ENCODE data around the gene C10orf143.
A peak's percentile ranks its signal among the peaks of the same experiment; 100 is the strongest.
"Not testable (repeated sequence)": the region's sequence is repeated elsewhere in the genome, so short reads cannot be mapped to it uniquely, and the experiment has no call there.

The C10orf143 gene

GRCh38 chr10:130025811-130026485 is 84.7 kb downstream of the C10orf143 start:
- no peak for DNase-seq (ENCODE audit: low read depth)
- H3K4me3 ChIP-seq (ENCODE audit: low read length): no peak overlapping the region
- no peak for TF ChIP-seq CTCF (conservative IDR thresholded peaks at IDR 0.05; ENCODE audit: low read length)

GRCh38 chr10:130025326-130025725 is 85.3 kb downstream of the C10orf143 start:
- no peak for TF ChIP-seq CTCF (conservative IDR thresholded peaks at IDR 0.05; ENCODE audit: low read length)
- H3K4me3 ChIP-seq (ENCODE audit: low read length): no peak overlapping the region
- DNase-seq (ENCODE audit: low read depth): no peak

- no peak for DNase-seq (ENCODE audit: low read depth)
- TF ChIP-seq CTCF (conservative IDR thresholded peaks at IDR 0.05; ENCODE audit: low read length): no peak
Observed at GRCh38 chr10:130024779-130025325, 85.8 kb downstream of the C10orf143 start.

GRCh38 chr10:130024326-130024725 is 86.3 kb downstream of the C10orf143 start:
- H3K4me3 ChIP-seq (ENCODE audit: low read length); DNase-seq (ENCODE audit: low read depth): not testable (repeated sequence)

More at GRCh38 chr10:130024779-130025325, 85.8 kb downstream of the C10orf143 start:
- no peak overlapping the region for H3K4me3 ChIP-seq (ENCODE audit: low read length)

GRCh38 chr10:130023454-130024230 is 87.0 kb downstream of the C10orf143 start:
- no peak for TF ChIP-seq CTCF (conservative IDR thresholded peaks at IDR 0.05; ENCODE audit: low read length)

GRCh38 chr10:130022511-130023299 is 87.9 kb downstream of the C10orf143 start:
- TF ChIP-seq CTCF (conservative IDR thresholded peaks at IDR 0.05; ENCODE audit: low read length): no peak
- H3K4me3 ChIP-seq (ENCODE audit: low read length): no peak overlapping the region
- DNase-seq (ENCODE audit: low read depth): peak; percentile 93

More at GRCh38 chr10:130023454-130024230, 87.0 kb downstream of the C10orf143 start:
- no peak for DNase-seq (ENCODE audit: low read depth)
- H3K4me3 ChIP-seq (ENCODE audit: low read length): no peak overlapping the region

- H3K4me3 ChIP-seq (ENCODE audit: low read length): no peak overlapping the region
- DNase-seq (ENCODE audit: low read depth): no peak
- no peak for TF ChIP-seq CTCF (conservative IDR thresholded peaks at IDR 0.05; ENCODE audit: low read length)
Observed at GRCh38 chr10:130022086-130022485, 88.5 kb downstream of the C10orf143 start.

Measured in AG10803 (cell line).